Central memory CD8-positive, alpha-beta T cell (primary cell): ENCODE data around the gene MFGE8.
"Not testable (repeated sequence)": the region's sequence is repeated elsewhere in the genome, so short reads cannot be mapped to it uniquely, and the experiment has no call there.

Experiments used
- ATAC-seq: fragments of 150-1000 bp; cut with Tn5 transposase; replicated peaks from 2 replicates; pipeline ENCODE4 v1.10.0; 2022; ENCODE audit warnings: mild to moderate bottlenecking, moderate FRiP score, moderate number of reproducible peaks; ENCODE audit not compliant: poor library complexity, severe bottlenecking; ENCODE audit errors: extremely low read depth
- DNase-seq, 2 donors: peaks; one replicate each; pipeline ENCODE4 v3.0.0; 2021; ENCODE audit warnings: low spot score in 2 of 2
- H3K27ac Mint-ChIP-seq: one replicate; pipeline ENCODE4 v1.8.0; 2022; ENCODE audit warnings: low read depth, mild to moderate bottlenecking, moderate library complexity, mixed read lengths
- H3K27me3 Mint-ChIP-seq: one replicate; pipeline ENCODE4 v1.8.0; 2022; ENCODE audit warnings: mixed read lengths
- H3K36me3 Mint-ChIP-seq: one replicate; pipeline ENCODE4 v1.8.0; 2022; ENCODE audit warnings: mild to moderate bottlenecking, moderate library complexity, mixed read lengths; ENCODE audit not compliant: insufficient read depth
- H3K4me1 Mint-ChIP-seq: one replicate; pipeline ENCODE4 v1.8.0; 2022; ENCODE audit warnings: mixed read lengths
- H3K4me3 Mint-ChIP-seq: one replicate; pipeline ENCODE4 v1.8.0; 2022; ENCODE audit warnings: mild to moderate bottlenecking, moderate library complexity, mixed read lengths
- H3K9me3 Mint-ChIP-seq: one replicate; pipeline ENCODE4 v1.8.0; 2022; ENCODE audit warnings: mixed read lengths

MFGE8 gene, protein sequence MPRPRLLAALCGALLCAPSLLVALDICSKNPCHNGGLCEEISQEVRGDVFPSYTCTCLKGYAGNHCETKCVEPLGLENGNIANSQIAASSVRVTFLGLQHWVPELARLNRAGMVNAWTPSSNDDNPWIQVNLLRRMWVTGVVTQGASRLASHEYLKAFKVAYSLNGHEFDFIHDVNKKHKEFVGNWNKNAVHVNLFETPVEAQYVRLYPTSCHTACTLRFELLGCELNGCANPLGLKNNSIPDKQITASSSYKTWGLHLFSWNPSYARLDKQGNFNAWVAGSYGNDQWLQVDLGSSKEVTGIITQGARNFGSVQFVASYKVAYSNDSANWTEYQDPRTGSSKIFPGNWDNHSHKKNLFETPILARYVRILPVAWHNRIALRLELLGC

GRCh38 chr15:88913017-88913849, at the start of gene MFGE8:
TSS of gene MFGE8 (minus strand) at chr15:88913379. CDS start at chr15:88913319, 60 bp downstream.
- peak; percentile 27 to 46 for DNase-seq
- Mint-ChIP-seq H3K9me3 (no peaks in the 10 kb centered on the region), H3K27me3 (peaks cover 23% of the 10 kb centered on the region), H3K4me1 (peaks cover 10% of the 10 kb centered on the region), H3K4me3 (peak within 1 kb of the TSS; percentile 94), H3K36me3 (no peaks in the 10 kb centered on the region), H3K27ac (peak within 1 kb of the TSS; percentile 88)
- peak; percentile 89 for ATAC-seq

DNA sequence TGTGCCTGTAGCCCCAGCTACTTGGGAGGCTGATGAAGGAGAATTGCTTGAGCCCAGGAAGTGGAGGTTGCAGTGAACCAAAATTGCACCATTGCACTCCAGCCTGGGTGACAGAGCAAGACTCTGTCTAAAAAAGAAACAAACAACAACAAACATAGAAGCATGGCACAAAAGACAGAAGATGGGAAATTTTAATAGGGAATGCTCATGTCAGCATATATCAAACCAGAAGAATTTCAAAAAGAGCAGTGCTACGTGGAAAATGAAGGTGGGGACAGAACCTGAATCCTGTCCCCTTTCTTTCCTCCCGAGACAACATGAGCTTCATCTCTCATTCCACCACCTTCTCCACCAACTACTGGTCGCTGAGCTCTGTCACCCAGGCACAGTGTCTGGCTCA, 46.3 kb upstream of the MFGE8 start:
- Mint-ChIP-seq H3K9me3 (no peaks in the 10 kb centered on the region), H3K4me1 (no peaks in the 10 kb centered on the region)

GRCh38 chr15:88956906-88957305, 43.7 kb upstream of the MFGE8 start:
- no peak overlapping the region for H3K27ac Mint-ChIP-seq
- no peaks in the 10 kb centered on the region for H3K9me3 Mint-ChIP-seq
- no peak overlapping the region for H3K4me3 Mint-ChIP-seq
- H3K27me3 Mint-ChIP-seq, result peaks cover 9% of the 10 kb centered on the region
- no peak for DNase-seq
- H3K4me1 Mint-ChIP-seq, result no peaks in the 10 kb centered on the region
- ATAC-seq, result no peak
- no peaks in the 10 kb centered on the region for H3K36me3 Mint-ChIP-seq

More for the DNA sequence above, 46.3 kb upstream of the MFGE8 start:
- no peak for DNase-seq
- H3K27ac Mint-ChIP-seq, result no peak overlapping the region
- H3K36me3 Mint-ChIP-seq, result no peaks in the 10 kb centered on the region
- H3K4me3 Mint-ChIP-seq, result no peak overlapping the region
- H3K27me3 Mint-ChIP-seq, result peaks cover 19% of the 10 kb centered on the region
- ATAC-seq, result no peak

- Mint-ChIP-seq H3K27me3 (peaks cover 9% of the 10 kb centered on the region), H3K4me3 (no peak overlapping the region), H3K4me1 (no peaks in the 10 kb centered on the region), H3K36me3 (no peaks in the 10 kb centered on the region), H3K9me3 (no peaks in the 10 kb centered on the region), H3K27ac (no peak overlapping the region)
- ATAC-seq, result no peak
- DNase-seq, result no peak
These were observed 43.1 kb upstream of the MFGE8 start for GRCh38 chr15:88956263-88956662.

DNA sequence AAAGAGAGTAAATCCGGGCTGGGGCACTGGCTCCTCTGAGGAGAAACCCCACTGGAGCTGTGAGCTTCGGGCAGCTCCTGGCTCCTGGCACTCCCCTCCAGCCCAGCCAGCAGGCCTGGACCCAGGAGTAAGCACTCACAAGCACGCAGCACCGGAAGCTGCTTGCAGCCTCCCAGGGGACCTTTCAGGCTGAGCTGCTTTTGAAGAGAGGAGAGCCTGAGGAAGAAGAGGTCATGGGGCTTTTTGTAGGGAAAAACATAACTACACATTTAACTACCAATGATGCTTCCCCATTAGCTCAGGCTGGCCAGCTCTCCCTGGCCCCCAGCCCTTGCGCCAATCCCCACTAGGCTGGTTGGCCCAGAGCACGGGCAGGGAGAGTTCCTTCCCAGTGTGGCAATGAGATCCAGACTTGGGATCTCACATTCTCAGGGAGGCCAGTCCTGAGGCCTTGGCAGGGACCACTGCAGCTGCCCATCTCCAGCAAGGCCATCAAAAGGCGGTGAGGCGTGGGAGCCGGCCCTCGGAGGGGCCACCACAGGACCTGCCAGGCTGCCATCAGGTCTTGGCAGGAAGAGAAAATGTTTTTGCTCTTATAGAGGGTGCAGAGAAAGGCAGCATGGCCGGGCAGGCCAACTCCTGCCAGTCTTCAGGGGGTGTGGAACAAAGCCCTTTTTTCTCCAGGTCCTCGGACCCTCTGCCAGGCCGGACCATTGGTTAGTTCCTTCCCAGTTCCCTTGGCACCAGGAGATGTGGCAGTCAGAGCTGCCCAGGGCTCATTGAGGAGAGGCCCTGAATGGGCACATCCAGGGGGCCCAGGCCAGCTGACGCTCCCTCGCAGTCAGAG, 41.5 kb upstream of the MFGE8 start:
- Mint-ChIP-seq H3K9me3 (no peaks in the 10 kb centered on the region), H3K27me3 (peaks cover 9% of the 10 kb centered on the region), H3K4me3 (no peak overlapping the region), H3K36me3 (no peaks in the 10 kb centered on the region), H3K27ac (no peak overlapping the region), H3K4me1 (no peaks in the 10 kb centered on the region)
- DNase-seq, result no peak
- no peak for ATAC-seq

DNA sequence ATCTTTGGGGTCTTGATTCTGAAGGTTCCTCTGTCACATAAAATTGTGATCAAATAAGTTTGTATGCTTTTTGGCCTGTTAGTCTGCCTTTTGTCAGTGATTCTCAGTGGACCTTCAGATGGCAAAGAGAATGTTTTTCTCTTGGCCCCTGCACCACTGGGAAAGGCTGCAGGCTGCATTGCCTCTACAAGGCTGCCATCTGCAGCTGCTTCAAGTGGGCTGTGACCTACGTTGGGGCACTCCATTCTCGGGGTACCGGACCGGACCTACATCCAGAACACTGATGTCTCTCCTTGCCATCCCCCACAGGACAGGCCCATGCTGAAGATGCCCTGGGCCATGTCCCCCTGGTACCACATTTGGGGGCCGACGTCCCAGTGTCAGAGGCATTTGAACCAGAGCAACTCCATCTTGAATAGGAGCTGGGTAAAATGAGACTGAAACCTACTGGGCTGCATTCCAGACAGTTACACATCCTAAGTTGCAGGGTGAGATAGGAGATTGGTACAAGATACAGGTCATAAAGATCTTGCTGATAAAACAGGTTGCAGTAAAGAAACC, 37.5 kb upstream of the MFGE8 start:
- Mint-ChIP-seq H3K36me3 (no peaks in the 10 kb centered on the region), H3K9me3 (no peaks in the 10 kb centered on the region), H3K27me3 (peaks cover 9% of the 10 kb centered on the region), H3K4me1 (no peaks in the 10 kb centered on the region), H3K27ac (no peak overlapping the region), H3K4me3 (no peak overlapping the region)
- no peak for DNase-seq
- no peak for ATAC-seq

DNA sequence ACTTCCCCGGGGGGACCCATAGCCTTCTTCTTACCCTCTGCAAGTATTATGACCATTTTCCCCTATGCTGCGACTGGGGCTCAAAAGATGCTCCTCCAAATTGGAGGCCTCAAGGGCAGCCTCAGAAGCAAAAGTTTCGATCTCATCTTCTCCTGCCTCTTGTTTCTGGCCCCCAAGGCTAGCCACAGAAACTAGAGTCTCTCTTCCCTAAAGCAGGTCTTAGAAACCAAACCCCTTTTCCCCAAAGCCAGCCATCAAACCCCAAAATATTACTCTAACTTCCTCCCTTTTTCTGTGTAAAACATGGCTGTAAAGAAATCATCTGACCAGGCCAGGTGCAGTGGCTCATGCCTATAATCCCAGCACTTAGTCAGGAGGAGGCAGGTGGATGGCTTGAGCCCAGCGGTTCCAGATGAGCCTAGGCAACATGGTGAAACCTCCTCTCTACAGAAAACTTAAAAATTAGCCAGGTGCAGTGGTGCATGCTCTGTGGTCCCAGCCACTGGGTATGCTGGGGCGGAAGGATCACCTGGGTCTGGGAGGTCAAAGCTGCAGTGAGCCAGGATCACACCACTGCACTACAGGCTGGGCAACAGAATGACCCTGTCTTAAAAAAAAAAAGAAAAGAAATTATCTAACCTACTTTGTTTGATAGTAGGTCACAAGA, 36.7 kb upstream of the MFGE8 start:
- DNase-seq, result no peak
- no peaks in the 10 kb centered on the region for H3K4me1 Mint-ChIP-seq
- H3K27me3 Mint-ChIP-seq, result peaks cover 9% of the 10 kb centered on the region
- H3K4me3 Mint-ChIP-seq, result no peak overlapping the region
- no peak for ATAC-seq
- H3K27ac Mint-ChIP-seq, result no peak overlapping the region
- H3K9me3 Mint-ChIP-seq, result no peaks in the 10 kb centered on the region
- H3K36me3 Mint-ChIP-seq, result peaks cover 2% of the 10 kb centered on the region

GRCh38 chr15:88940110-88940675, 27.0 kb upstream of the MFGE8 start:
- no peak overlapping the region for H3K27ac Mint-ChIP-seq
- ATAC-seq (no peak), DNase-seq (no peak)
- H3K36me3 Mint-ChIP-seq, result peaks cover 1% of the 10 kb centered on the region
- H3K9me3 Mint-ChIP-seq, result no peaks in the 10 kb centered on the region
- no peaks in the 10 kb centered on the region for H3K4me1 Mint-ChIP-seq
- H3K27me3 Mint-ChIP-seq, result peaks cover 26% of the 10 kb centered on the region
- H3K4me3 Mint-ChIP-seq, result no peak overlapping the region

DNA sequence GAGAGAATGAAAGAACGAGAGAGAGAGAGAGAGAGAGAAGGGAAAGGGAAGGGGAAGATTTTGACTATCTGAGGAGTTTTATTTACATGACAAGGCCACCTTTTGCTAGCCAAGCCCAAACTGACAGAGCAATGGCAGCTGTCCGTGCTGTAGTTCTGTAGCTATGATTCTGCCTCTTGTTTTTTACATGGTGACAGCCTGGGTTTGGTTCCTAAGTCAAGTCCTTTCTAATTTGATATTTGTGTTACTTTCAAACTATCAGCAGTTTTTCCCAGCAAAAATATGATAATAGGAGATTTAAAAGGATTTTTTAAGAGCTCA, 26.3 kb upstream of the MFGE8 start:
- Mint-ChIP-seq H3K9me3 (no peaks in the 10 kb centered on the region), H3K27me3 (peaks cover 32% of the 10 kb centered on the region), H3K4me3 (no peak overlapping the region), H3K36me3 (no peaks in the 10 kb centered on the region), H3K27ac (peak overlapping the region; percentile 83), H3K4me1 (no peaks in the 10 kb centered on the region)
- DNase-seq (no peak), ATAC-seq (no peak)

DNA sequence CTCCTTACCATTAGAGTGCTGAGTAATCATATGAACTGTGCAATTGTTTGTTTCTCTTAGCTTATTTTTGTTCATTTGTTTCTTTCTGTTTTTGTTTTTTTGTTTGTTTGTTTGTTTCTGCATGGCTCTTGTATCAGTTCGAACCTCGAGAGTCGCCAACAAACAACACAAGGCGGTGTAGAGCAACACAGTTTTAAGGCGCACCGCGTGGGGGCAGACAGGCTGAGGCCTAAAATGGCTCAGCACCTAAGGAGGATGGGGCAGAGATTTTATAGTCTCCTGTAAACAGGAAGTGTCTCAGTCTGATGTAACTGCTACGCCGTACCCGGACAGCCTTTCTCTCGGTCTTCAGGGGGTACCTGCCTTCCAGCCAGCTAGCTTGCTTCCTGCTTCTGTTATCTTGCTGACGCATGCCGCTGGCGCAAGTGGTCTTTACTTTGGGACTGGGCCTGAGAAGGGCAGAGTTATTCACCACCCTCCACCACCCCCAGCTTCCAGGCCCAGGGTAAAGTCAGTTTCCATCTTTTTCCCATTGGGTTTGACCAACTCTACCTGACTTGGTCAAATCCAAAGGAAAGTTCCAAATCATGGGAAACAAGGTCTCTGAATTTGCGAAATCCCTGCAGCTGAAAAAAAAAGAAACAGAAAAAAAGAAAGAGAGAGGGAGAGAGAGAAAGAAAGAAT, 25.8 kb upstream of the MFGE8 start:
- no peaks in the 10 kb centered on the region for H3K9me3 Mint-ChIP-seq
- peaks cover 37% of the 10 kb centered on the region for H3K27me3 Mint-ChIP-seq
- no peak for DNase-seq
- no peak overlapping the region for H3K4me3 Mint-ChIP-seq
- no peaks in the 10 kb centered on the region for H3K36me3 Mint-ChIP-seq
- no peaks in the 10 kb centered on the region for H3K4me1 Mint-ChIP-seq
- H3K27ac Mint-ChIP-seq, result peak overlapping the region; percentile 83
- ATAC-seq, result no peak

DNA sequence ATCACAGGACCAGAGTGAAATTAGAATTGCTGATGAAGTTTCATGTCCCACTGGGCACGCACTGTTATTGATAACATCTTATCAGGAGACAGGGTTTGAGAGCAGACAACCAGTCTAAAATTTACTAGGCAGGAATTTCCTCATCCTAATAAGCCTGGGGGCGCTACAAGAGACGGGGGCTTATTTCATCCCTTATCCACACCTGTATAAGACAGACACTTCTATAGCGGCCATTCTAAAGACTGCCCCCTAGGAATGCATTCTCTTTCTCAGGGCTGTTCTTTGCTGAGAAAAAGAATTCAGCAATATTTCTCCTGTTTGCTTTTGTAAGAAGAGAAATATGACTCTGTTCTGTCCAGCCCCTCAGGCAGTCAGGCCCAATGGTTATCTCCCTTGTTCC, 21.3 kb upstream of the MFGE8 start:
- not testable (repeated sequence) for H3K4me3 Mint-ChIP-seq, H3K36me3 Mint-ChIP-seq, H3K27ac Mint-ChIP-seq, DNase-seq, H3K4me1 Mint-ChIP-seq, H3K9me3 Mint-ChIP-seq, ATAC-seq
- peaks cover 67% of the 10 kb centered on the region for H3K27me3 Mint-ChIP-seq
